HEK293T (cell line): ENCODE results near the gene ZC3H8.
"Not testable (repeated sequence)": the region's sequence is repeated elsewhere in the genome, so short reads cannot be mapped to it uniquely, and the experiment has no call there.

Experiments used
- CTCF ChIA-PET: fragments of 350-600 bp; formaldehyde crosslinking; extraction: SDS; loops from one replicate; lab custom pipeline; 2021; ENCODE audit warnings: antibody characterized with exemption, inconsistent platforms; lab: Yijun Ruan, JAX
- POLR2A ChIA-PET: fragments of 350-600 bp; formaldehyde crosslinking; extraction: SDS; loops from one replicate; lab custom pipeline; 2020; ENCODE audit warnings: antibody characterized with exemption, inconsistent platforms; lab: Yijun Ruan, JAX
- DNase-seq: peaks from one replicate; pipeline ENCODE4 v3.0.0; 2012; ENCODE audit warnings: mixed read lengths; ENCODE audit errors: extremely low spot score
- ARNT ChIP-seq: fragments of 450-650 bp; IDR thresholded peaks from 2 replicates; pipeline ENCODE4 v1.6.1; 2017; ENCODE audit warnings: mild to moderate bottlenecking
- BHLHE40 ChIP-seq: fragments of 450-650 bp; IDR thresholded peaks from 2 replicates; pipeline ENCODE4 v1.6.1; 2016; ENCODE audit warnings: mild to moderate bottlenecking, moderate library complexity, borderline replicate concordance
- CTBP1 ChIP-seq: fragments of 450-650 bp; IDR thresholded peaks from 2 replicates; pipeline ENCODE4 v1.6.1; 2016; ENCODE audit warnings: borderline replicate concordance
- ELF4 ChIP-seq: fragments of 450-650 bp; IDR thresholded peaks from 2 replicates; pipeline ENCODE4 v1.6.1; 2017; ENCODE audit warnings: antibody characterized with exemption
- FOXA1 ChIP-seq: fragments of 450-650 bp; IDR thresholded peaks from 2 replicates; pipeline ENCODE4 v1.6.1; 2016; ENCODE audit warnings: mild to moderate bottlenecking
- FOXK2 ChIP-seq: fragments of 450-650 bp; IDR thresholded peaks from 2 replicates; pipeline ENCODE4 v1.6.1; 2016; ENCODE audit warnings: mild to moderate bottlenecking
- FOXM1 ChIP-seq: fragments of 450-650 bp; IDR thresholded peaks from 2 replicates; pipeline ENCODE4 v1.6.1; 2017; ENCODE audit warnings: mild to moderate bottlenecking, borderline replicate concordance
- HDGF ChIP-seq: fragments of 450-650 bp; IDR thresholded peaks from 2 replicates; pipeline ENCODE4 v1.6.1; 2017; ENCODE audit warnings: antibody characterized with exemption, borderline replicate concordance
- L3MBTL2 ChIP-seq: fragments of 450-650 bp; conservative IDR thresholded peaks from 2 replicates; pipeline ENCODE4 v1.6.1; 2016; ENCODE audit warnings: mild to moderate bottlenecking
- LEF1 ChIP-seq: fragments of 450-650 bp; IDR thresholded peaks from 2 replicates; pipeline ENCODE4 v1.6.1; 2017; ENCODE audit warnings: mild to moderate bottlenecking, borderline replicate concordance
- NFRKB ChIP-seq: fragments of 450-650 bp; IDR thresholded peaks from 2 replicates; pipeline ENCODE4 v1.6.1; 2016; ENCODE audit warnings: mild to moderate bottlenecking, moderate library complexity
- SP1 ChIP-seq: fragments of 450-650 bp; IDR thresholded peaks from 2 replicates; pipeline ENCODE4 v1.6.1; 2017
- SUZ12 ChIP-seq: fragments of 450-650 bp; IDR thresholded peaks from 2 replicates; pipeline ENCODE4 v1.6.1; 2016; ENCODE audit warnings: mild to moderate bottlenecking
- TARDBP ChIP-seq: fragments of 450-650 bp; IDR thresholded peaks from 2 replicates; pipeline ENCODE4 v1.6.1; 2016
- ZNF384 ChIP-seq: fragments of 450-650 bp; IDR thresholded peaks from 2 replicates; pipeline ENCODE4 v1.6.1; 2016
- TF ChIP-seq, protein P1 (sequence below): fragments of 450-650 bp; IDR thresholded peaks from 2 replicates; pipeline ENCODE4 v1.6.1; 2016

The ZC3H8 gene

DNA sequence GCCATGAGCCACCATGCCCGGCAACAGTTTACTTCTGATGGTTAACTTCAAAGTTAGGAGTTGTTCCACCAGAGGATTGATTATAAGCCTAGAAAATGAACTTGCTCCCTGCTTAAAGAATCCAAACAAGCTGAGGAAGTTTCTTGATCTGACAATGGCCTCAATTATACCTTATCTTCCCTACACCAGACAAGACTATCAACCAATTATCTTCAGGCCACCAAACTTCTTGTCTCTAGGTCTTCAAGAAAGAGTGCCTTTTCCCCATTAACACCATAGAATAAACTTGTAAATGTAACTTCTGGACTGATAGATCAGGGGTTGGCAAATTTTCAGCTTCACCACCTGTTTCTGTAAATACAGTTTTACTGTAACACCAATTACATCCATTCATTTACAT lies 15.0 kb downstream of the ZC3H8 start:
- no peak for DNase-seq
- TF ChIP-seq FOXM1 (no peak), BHLHE40 (no peak), FOXK2 (no peak), ELF4 (no peak), ARNT (no peak), SUZ12 (no peak), LEF1 (no peak), NFRKB (no peak), HDGF (no peak), FOXA1 (no peak), TARDBP (no peak), ZNF384 (no peak), CTBP1 (no peak), L3MBTL2 (no peak), SP1 (no peak)
- TF ChIP-seq, protein P1, sequence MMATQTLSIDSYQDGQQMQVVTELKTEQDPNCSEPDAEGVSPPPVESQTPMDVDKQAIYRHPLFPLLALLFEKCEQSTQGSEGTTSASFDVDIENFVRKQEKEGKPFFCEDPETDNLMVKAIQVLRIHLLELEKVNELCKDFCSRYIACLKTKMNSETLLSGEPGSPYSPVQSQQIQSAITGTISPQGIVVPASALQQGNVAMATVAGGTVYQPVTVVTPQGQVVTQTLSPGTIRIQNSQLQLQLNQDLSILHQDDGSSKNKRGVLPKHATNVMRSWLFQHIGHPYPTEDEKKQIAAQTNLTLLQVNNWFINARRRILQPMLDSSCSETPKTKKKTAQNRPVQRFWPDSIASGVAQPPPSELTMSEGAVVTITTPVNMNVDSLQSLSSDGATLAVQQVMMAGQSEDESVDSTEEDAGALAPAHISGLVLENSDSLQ: no peak
- ChIA-PET CTCF (no interaction called here), POLR2A (interaction anchor here (1.6 kb wide), 1 partner anchor 15 kb away, joined by 5 read pairs; the partner anchor contains the start of gene ZC3H8)

DNA sequence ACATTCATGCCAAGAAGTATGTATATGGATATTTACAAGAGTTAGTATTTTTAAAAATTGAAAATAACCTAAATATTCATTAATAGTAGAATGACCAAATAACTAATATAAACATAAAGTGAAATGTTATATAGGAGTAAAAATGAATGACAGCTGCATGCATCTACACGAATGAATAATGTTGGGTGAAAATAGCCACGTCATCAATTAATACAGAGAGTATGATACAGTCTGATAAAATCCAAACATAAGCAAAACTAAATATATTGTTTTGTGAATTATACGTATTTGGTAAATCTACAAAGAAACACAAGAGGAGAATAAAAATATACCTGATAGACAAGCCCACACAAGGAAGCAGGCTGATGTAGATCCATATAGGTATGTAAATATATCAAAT lies 24.5 kb downstream of the ZC3H8 start:
- DNase-seq: no peak
- ChIA-PET POLR2A (no interaction called here), CTCF (interaction anchor here (0.5 kb wide), 1 partner anchor 24 kb away, joined by 3 read pairs; no protein-coding TSS in a partner anchor)
- no peak for TF ChIP-seq ELF4
- TF ChIP-seq FOXK2: no peak
- TF ChIP-seq TARDBP: no peak
- TF ChIP-seq FOXM1: no peak

DNA sequence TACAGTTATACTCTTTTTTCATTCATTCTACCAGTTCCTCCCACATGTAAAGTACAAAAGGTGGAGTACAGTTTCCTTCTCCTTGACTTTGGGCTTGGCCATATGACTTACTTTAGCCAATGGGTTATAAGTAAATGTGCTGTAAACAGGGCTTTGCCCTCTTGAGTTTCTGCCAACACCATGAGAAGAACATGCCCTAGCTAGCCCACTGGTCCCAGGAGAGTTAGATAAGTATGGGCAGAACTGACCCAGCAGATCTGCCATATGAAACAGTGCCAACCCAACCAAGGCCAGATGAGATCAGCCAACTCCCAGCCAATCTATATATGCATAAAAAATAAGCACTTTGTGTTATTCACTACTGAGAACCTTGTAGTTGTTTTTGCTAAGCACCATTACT lies 25.5 kb downstream of the ZC3H8 start:
- no peak for TF ChIP-seq LEF1
- no peak for TF ChIP-seq BHLHE40
- TF ChIP-seq FOXK2: no peak
- TF ChIP-seq FOXM1: no peak
- ChIA-PET CTCF (no interaction called here), POLR2A (no interaction called here)
- no peak for DNase-seq

DNA sequence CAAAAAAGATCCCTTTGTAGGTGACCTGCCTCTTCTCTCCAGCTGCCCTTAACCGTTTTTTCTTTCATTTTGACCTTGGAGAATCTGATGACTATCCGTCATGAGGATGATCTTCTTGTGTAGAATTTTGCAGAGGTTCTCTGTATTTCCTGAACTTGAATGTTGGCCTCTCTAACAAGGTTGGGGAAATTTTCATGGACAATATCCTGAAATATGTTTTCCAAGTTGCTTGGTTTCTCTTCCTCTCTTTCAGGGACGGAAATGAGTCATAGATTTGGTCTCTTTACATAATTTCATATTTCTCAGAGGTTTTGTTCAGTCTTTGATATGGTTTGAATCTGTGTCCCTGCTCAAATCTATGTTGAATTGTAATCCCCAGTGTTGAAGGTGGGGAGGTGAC lies 34.0 kb downstream of the ZC3H8 start:
- POLR2A ChIA-PET: no interaction called here
- DNase-seq: no peak
- no peak for TF ChIP-seq FOXK2
- no peak for TF ChIP-seq LEF1
- TF ChIP-seq BHLHE40: no peak
- no peak for TF ChIP-seq L3MBTL2
- TF ChIP-seq NFRKB: no peak
- TF ChIP-seq TARDBP: no peak
- TF ChIP-seq ARNT: no peak
- no peak for TF ChIP-seq SUZ12
- TF ChIP-seq HDGF: no peak
- TF ChIP-seq SP1: no peak
- no peak for TF ChIP-seq FOXA1
- no peak for TF ChIP-seq CTBP1
- no peak for TF ChIP-seq ZNF384
- no peak for TF ChIP-seq ELF4
- TF ChIP-seq FOXM1: no peak
- CTCF ChIA-PET: no interaction called here

DNA sequence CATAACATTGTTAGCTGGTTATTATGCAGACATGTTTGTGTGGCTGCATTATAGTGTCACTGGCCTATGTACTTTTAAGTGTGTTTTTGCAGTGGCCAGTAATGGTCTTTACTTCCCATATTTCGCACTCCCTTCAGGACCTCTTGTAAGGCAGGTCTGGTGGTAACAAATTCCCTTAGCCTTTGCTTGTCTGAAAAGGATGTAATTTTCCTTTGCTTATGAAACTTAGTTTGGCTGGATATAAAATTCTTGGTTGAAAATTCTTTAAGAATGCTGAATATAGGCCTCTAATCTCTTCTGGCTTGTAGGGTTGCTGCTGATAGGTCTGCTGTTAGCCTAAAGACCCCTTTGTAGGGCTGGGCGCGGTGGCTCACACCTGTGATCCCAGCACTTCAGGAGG lies 34.7 kb downstream of the ZC3H8 start:
- CTCF ChIA-PET: no interaction called here
- no peak for TF ChIP-seq BHLHE40
- TF ChIP-seq ZNF384: no peak
- no peak for TF ChIP-seq ARNT
- TF ChIP-seq NFRKB: no peak
- no peak for TF ChIP-seq ELF4
- no peak for TF ChIP-seq CTBP1
- TF ChIP-seq FOXK2: no peak
- no peak for TF ChIP-seq SUZ12
- no peak for TF ChIP-seq LEF1
- TF ChIP-seq L3MBTL2: no peak
- TF ChIP-seq, protein P1: no peak
- no peak for TF ChIP-seq FOXM1
- no peak for TF ChIP-seq SP1
- TF ChIP-seq FOXA1: no peak
- no peak for DNase-seq
- POLR2A ChIA-PET: no interaction called here

DNA sequence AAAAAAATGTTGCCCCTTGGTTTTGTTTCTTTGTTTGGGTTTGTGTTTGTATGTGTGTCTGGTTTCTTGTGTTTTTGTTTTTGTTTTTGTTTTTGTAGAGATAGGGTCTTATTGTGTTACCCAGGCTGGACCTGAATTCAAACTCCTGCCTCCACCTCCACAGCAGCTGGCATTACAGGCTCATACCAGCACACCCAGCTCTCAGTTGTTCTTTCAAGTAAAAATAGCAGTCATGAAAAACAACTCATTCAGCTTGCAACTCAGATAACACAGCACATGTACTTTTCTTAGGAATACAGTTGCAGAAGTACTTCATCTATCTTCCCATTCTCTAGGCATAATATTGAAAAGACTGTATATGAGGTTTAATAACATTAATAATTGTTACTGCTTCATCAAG lies 37.0 kb downstream of the ZC3H8 start:
- TF ChIP-seq FOXM1 (no peak), CTBP1 (no peak), BHLHE40 (no peak), L3MBTL2 (no peak), NFRKB (no peak), FOXK2 (no peak), ZNF384 (no peak), HDGF (no peak), SUZ12 (no peak), ARNT (no peak)
- ChIA-PET POLR2A (no interaction called here), CTCF (no interaction called here)
- no peak for DNase-seq

DNA sequence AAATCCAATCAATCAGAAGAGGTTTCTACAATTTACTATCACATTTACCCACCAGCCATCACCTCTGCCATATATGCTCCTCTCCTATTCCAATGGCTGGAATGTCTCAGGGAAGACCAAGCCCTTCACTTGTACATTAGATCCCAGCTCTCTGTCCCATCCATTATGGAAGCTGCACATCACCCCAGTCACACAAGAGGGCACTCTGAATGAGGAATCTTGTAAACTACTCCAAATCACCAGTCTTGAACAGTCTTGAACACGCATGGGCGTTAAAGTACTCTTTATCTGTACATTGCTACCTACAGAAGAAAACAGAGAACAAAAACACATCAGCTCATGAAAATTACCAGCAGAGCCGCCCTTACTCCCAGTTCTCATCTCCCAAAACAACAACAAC lies 38.7 kb downstream of the ZC3H8 start:
- DNase-seq: no peak
- ChIA-PET CTCF (no interaction called here), POLR2A (no interaction called here)
- TF ChIP-seq FOXK2: no peak
- TF ChIP-seq CTBP1: no peak
- TF ChIP-seq SP1: no peak
- TF ChIP-seq ELF4: no peak
- TF ChIP-seq, protein P1: no peak
- no peak for TF ChIP-seq ARNT
- no peak for TF ChIP-seq FOXA1
- TF ChIP-seq HDGF: no peak
- no peak for TF ChIP-seq TARDBP
- no peak for TF ChIP-seq LEF1
- TF ChIP-seq L3MBTL2: no peak

DNA sequence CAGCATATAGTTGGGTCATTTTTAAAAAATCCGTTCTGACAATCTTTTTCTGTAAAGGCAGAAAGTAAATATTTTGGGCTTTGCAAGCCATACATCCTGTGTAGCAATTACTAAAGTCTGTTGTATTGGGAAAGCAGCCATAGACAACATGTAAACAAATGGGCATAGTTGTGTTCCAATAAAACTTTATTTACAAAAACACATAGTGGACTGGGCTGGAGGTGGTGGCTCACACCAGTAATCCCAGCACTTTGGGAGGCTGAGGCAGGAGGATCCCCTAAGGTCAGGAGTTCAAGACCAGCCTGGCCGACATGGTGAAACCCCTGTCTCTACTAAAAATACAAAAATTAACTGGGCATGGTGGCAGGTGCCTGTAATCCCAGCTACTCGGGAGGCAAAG lies 46.9 kb downstream of the ZC3H8 start:
- POLR2A ChIA-PET, DNase-seq, CTCF ChIA-PET: not testable (repeated sequence)
